Right lobe of liver (tissue), 4 donors: Measurements from ENCODE around the gene CSNK2A3.

ENCODE experiments used
- POLR2A ChIP-seq: fragments of 450-650 bp; IDR thresholded peaks from one replicate; pipeline ENCODE4 v1.6.1; 2017; ENCODE audit warnings: antibody characterized with exemption, mild to moderate bottlenecking
- TF ChIP-seq, protein P1 (sequence below), 4 donors: fragments of 200-600 bp in 3 of 4; fragments of 450-650 bp in 1 of 4; IDR thresholded peaks; one replicate each; pipeline versions ENCODE4 v1.5.1 to v1.8.0; 2016 to 2022; ENCODE audit warnings: antibody characterized with exemption in 4 of 4, mild to moderate bottlenecking in 2 of 4
- donor health status: DM: no; HTN: no; CAD: no.
- donor health status: DM: no; HTN: no; CAD: no.
- donor health status: DM: no; HTN: yes; CAD: no.

DNA sequence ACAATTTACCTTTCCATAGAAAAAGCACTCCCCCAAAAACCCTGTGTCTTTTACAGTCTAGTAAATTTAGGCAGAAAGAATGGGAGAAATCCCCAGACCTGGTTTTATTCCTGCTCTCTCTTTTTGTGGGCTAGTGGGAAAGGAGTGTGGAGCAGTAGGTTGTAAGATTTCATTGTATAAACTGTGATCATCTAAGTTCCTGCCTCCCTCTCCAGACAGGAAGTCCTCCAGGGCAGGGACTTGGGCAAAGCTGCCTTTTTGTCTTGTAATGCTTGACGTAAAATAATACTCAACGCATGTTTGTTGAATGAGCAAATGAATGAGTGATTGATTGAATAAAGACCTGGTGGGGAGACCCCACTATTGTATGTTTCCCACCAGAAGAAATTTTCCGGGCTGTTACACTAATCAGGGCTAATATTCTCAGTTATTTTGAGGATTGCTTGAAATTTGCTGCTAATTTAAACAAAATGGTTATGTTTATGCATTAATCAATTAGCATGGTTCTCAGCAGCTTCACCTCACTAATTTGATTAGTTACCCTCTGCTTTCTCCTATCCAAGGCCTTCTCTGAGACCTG is 36.3 kb downstream of the CSNK2A3 start:
- TF ChIP-seq, protein P1, sequence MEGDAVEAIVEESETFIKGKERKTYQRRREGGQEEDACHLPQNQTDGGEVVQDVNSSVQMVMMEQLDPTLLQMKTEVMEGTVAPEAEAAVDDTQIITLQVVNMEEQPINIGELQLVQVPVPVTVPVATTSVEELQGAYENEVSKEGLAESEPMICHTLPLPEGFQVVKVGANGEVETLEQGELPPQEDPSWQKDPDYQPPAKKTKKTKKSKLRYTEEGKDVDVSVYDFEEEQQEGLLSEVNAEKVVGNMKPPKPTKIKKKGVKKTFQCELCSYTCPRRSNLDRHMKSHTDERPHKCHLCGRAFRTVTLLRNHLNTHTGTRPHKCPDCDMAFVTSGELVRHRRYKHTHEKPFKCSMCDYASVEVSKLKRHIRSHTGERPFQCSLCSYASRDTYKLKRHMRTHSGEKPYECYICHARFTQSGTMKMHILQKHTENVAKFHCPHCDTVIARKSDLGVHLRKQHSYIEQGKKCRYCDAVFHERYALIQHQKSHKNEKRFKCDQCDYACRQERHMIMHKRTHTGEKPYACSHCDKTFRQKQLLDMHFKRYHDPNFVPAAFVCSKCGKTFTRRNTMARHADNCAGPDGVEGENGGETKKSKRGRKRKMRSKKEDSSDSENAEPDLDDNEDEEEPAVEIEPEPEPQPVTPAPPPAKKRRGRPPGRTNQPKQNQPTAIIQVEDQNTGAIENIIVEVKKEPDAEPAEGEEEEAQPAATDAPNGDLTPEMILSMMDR (IDR thresholded peaks at IDR 0.05) = no peak
- TF ChIP-seq POLR2A = no peak
